Spinal cord (tissue), 10 donors: ENCODE data around the gene ASIC4. TPM values are rescaled to one million over a fixed set of nuclear protein-coding genes. Genes with fewer than 3 reads are reported as not detected.

Experiments
- DNase-seq, 6 donors: peaks; one replicate each; pipeline versions ENCODE4 v3.0.0 to v3.0.0-alpha.2; 2013 to 2015; ENCODE audit warnings: low spot score in 6 of 6, low read depth in 4 of 6
- H3K27ac ChIP-seq: one replicate; pipeline ENCODE4 v1.5.1; 2013; ENCODE audit warnings: low read depth, low read length, control low read depth
- H3K27me3 ChIP-seq: one replicate; pipeline ENCODE4 v1.6.1; 2013; ENCODE audit warnings: low read length; ENCODE audit not compliant: control insufficient read depth, insufficient read depth
- H3K36me3 ChIP-seq: one replicate; pipeline ENCODE4 v1.6.1; 2013; ENCODE audit warnings: low read length; ENCODE audit not compliant: control insufficient read depth, insufficient read depth
- H3K4me1 ChIP-seq: one replicate; pipeline ENCODE4 v1.6.1; 2013; ENCODE audit warnings: low read length; ENCODE audit not compliant: control insufficient read depth, insufficient read depth
- H3K4me3 ChIP-seq: one replicate; pipeline ENCODE4 v1.5.1; 2013; ENCODE audit warnings: low read depth, low read length, control low read depth
- H3K9me3 ChIP-seq: one replicate; pipeline ENCODE4 v1.6.1; 2013; ENCODE audit warnings: low read length; ENCODE audit not compliant: control insufficient read depth, insufficient read depth
- WGBS: methylation state at CpG from one replicate; pipeline ENCODE4 v1.1.5; 2013; ENCODE audit warnings: missing lambda C conversion rate; ENCODE audit not compliant: insufficient coverage; 5-methylcytosine and 5-hydroxymethylcytosine counted together
- polyA plus RNA-seq, 2 donors: library from polyadenylated mRNA; unstranded; fragments of 120-200 nt; gene quantifications; one replicate each; pipeline ENCODE4 v1.2.1, GENCODE V29; 2013; ENCODE audit not compliant: insufficient read length in 2 of 2
- total RNA-seq, 2 donors: library from RNA; depleted of rRNA in 1 of 2; stranded (reverse); fragments of 120-200 nt in 1 of 2; fragments of >200 nt in 1 of 2; gene quantifications; one replicate each; pipeline versions ENCODE4 v1.2.3 to v1.2.4, GENCODE V29; 2013 to 2014
- donor health status: healthy.

Gene ASIC4
- total and polyA plus RNA-seq, 4 donors, result 8.2 to 47.2 (median 27.6) TPM

DNA sequence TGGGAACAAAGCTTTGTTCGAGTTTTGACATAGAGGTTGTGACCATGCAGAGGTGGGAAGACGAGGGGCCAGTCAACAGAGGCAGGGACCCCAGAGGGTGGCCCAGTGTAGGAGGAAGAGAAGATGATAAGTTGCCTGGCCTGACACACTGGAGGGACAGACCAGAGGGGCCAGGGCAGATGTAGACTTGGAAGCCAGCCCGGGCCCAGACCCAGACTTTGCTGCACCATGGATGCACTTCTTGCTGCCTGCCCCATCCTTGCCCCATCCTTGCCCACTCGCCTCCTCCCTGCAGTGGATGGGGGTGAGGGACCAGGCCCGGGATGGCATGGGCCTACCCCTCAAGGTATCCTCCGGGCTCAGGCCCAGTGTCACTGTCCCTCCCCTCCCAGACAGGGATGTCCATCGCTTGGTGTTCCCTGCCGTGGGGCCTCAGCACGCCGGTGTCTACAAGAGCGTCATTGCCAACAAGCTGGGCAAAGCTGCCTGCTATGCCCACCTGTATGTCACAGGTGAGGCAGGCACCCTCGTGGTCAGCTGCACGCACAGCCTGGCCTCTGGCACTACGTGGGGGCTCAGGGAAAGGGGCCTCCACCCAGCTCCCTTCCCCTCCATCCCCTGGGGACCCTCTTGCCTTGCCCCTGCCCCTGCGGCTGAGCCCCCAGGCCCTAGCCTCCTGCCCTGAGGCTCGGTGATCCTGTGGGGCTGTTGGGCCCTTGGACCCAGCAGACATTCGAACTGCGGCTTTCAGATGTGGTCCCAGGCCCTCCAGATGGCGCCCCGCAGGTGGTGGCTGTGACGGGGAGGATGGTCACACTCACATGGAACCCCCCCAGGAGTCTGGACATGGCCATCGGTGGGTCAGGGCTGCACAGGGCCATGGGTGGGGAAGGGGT, 42.6 kb upstream of the ASIC4 start:
- no peak for DNase-seq
- Histone ChIP-seq H3K27ac (no peak overlapping the region), H3K9me3 (no peaks in the 10 kb centered on the region), H3K4me3 (no peak overlapping the region), H3K27me3 (no peaks in the 10 kb centered on the region), H3K4me1 (peaks cover 8% of the 10 kb centered on the region), H3K36me3 (peaks cover 81% of the 10 kb centered on the region)
- WGBS, result 82% methylated on average over 19 of the region's 22 CpGs

DNA sequence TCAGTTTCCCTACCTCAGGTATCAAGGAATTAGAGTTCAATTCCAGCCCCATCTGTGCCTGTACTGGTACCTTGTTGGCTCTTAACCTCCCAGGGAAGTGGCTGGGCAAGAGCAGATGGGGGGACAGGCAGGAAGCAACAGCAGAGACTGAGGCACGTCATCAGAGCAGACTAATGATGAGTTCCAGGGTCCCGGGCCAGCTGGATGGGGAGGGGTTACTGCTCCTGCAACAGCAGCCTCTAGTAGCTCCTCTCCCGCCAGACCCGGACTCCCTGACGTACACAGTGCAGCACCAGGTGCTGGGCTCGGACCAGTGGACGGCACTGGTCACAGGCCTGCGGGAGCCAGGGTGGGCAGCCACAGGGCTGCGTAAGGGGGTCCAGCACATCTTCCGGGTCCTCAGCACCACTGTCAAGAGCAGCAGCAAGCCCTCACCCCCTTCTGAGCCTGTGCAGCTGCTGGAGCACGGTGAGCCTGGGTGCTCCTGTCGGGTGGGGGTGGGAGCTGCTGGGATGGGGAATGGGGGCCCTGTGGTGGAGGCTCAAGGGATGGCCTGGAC, 41.6 kb upstream of the ASIC4 start:
- H3K9me3 ChIP-seq, result no peaks in the 10 kb centered on the region
- H3K36me3 ChIP-seq, result peaks cover 80% of the 10 kb centered on the region
- no peaks in the 10 kb centered on the region for H3K27me3 ChIP-seq
- no peak overlapping the region for H3K4me3 ChIP-seq
- H3K4me1 ChIP-seq, result peaks cover 17% of the 10 kb centered on the region
- DNase-seq, result no peak
- 92% methylated on average over 11 of the region's 12 CpGs for whole genome bisulfite sequencing
- no peak overlapping the region for H3K27ac ChIP-seq

DNA sequence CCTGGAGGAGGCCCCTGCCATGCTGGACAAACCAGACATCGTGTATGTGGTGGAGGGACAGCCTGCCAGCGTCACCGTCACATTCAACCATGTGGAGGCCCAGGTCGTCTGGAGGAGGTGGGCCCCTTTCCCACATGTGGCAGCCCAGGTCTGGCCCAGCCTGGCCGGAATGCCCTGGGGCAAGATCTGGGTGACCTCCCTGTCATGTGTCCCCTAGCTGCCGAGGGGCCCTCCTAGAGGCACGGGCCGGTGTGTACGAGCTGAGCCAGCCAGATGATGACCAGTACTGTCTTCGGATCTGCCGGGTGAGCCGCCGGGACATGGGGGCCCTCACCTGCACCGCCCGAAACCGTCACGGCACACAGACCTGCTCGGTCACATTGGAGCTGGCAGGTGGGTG, 40.8 kb upstream of the ASIC4 start:
- peaks cover 75% of the 10 kb centered on the region for H3K36me3 ChIP-seq
- no peak for DNase-seq
- WGBS, result 89% methylated on average over 18 of the region's 18 CpGs
- no peaks in the 10 kb centered on the region for H3K9me3 ChIP-seq
- no peaks in the 10 kb centered on the region for H3K27me3 ChIP-seq
- H3K4me3 ChIP-seq, result no peak overlapping the region
- H3K27ac ChIP-seq, result no peak overlapping the region
- peaks cover 20% of the 10 kb centered on the region for H3K4me1 ChIP-seq

DNA sequence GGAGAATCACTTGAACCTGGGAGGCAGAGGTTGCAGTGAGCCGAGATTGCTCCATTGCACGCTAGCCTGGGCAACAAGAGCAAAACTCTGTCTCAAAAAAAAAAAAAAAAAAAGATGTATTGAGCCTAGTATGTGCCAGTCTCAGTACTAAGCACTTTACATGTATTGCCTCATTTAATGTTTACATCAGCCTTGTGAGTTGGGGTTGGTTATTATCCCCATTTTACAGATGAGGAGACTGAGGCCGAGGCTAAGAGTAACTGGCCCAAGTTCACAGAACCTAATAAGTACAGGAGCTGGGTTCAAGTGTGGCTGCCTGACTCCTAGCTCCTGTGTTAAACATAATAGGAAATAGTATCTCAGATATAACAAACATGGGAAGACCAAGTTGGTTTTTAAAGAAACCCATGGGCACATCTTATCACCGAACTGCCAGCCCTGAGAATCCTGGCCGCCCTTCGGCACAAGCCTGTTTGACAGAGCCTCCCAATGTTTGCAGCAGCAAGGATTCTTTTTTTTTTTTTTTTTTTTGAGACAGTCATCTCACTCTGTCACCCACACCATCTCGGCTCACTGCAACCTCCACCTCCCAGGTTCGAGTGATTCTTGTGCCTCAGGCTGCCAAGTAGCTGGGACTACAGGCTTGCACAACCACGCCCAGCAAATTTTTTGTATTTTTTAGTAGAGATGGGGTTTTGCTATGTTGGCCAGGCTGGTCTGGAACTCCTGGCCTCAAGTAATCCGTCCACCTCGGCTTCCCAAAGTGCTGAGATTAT, 39.8 kb upstream of the ASIC4 start:
- no peaks in the 10 kb centered on the region for H3K9me3 ChIP-seq
- H3K4me1 ChIP-seq, result peaks cover 20% of the 10 kb centered on the region
- peaks cover 73% of the 10 kb centered on the region for H3K36me3 ChIP-seq
- WGBS, result 66% methylated on average over 4 of the region's 11 CpGs
- DNase-seq, result no peak
- no peak overlapping the region for H3K27ac ChIP-seq
- no peaks in the 10 kb centered on the region for H3K27me3 ChIP-seq
- H3K4me3 ChIP-seq, result no peak overlapping the region

DNA sequence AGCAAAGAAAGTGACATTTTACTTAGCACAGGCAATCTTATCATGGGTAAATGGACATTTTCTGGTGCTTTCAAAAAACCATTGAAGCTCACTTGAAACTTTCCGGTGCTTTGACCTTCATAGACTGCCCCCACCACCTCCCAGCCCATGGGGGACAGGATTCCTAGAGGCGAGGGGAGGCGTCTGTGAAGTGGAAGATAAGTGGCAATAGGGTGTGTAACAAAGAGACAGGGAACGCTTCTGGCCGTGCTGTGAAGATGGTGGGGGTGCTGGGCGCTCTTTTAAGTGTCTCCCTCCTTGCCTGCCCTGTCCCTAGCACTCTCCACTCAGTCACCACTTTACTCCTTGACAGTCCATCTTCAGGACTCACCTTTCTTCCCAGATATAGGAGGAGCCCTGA, 39.0 kb upstream of the ASIC4 start:
- H3K4me1 ChIP-seq, result peaks cover 20% of the 10 kb centered on the region
- 83% methylated on average over 1 of the region's 6 CpGs for WGBS
- H3K9me3 ChIP-seq, result no peaks in the 10 kb centered on the region
- DNase-seq, result no peak
- H3K4me3 ChIP-seq, result no peak overlapping the region
- peaks cover 73% of the 10 kb centered on the region for H3K36me3 ChIP-seq
- H3K27ac ChIP-seq, result no peak overlapping the region
- no peaks in the 10 kb centered on the region for H3K27me3 ChIP-seq

DNA sequence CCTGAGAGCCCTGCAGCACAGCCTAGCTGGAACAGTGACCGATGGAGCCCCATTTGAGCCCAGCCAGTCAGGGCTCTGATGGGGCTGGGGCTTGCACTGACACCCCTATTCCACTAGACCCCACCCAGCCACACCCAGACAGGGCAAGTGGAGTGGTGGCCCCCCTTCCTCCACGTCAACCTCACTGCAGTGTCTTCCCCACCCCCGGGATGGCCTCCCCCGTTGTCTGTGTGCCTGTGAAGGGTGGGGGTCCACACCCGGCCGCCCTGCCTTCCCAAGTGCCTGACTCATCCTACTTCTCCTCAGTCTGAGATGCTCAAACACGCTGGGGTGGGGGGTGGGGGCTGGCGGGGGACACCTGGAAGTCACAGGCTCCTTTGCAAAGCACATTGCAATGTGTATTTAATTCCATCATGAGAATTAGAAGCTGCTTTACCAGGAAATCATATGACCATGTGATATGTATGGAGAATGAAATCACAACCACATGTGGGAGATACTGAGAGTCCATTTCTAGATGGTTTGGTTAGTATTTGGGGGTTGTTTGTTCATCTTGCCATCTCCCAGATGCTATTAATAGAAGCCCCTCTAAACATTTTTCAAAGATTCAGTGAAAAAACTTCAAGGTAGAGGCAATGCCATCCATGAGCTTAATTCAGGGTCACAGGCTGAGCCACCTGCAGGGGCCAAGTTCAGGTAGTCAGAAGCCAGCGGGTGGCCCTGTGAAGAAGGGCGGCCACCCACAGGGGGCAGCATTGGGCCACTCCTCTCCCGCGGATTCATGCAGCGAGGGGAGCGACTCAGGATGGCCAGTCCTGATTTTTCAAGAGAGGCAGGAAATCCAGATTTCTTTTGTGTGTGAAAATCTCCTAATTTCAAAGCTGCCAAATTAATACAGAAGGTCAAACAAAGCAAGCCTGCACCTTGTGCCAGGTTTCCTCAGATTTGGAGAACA, 38.3 kb upstream of the ASIC4 start:
- no peak overlapping the region for H3K4me3 ChIP-seq
- H3K27ac ChIP-seq, result no peak overlapping the region
- WGBS, result 34% methylated on average over 5 of the region's 14 CpGs
- no peaks in the 10 kb centered on the region for H3K9me3 ChIP-seq
- peaks cover 20% of the 10 kb centered on the region for H3K4me1 ChIP-seq
- peaks cover 75% of the 10 kb centered on the region for H3K36me3 ChIP-seq
- no peaks in the 10 kb centered on the region for H3K27me3 ChIP-seq
- peak in 2 of 6 donors; percentile 79 to 89 for DNase-seq

DNA sequence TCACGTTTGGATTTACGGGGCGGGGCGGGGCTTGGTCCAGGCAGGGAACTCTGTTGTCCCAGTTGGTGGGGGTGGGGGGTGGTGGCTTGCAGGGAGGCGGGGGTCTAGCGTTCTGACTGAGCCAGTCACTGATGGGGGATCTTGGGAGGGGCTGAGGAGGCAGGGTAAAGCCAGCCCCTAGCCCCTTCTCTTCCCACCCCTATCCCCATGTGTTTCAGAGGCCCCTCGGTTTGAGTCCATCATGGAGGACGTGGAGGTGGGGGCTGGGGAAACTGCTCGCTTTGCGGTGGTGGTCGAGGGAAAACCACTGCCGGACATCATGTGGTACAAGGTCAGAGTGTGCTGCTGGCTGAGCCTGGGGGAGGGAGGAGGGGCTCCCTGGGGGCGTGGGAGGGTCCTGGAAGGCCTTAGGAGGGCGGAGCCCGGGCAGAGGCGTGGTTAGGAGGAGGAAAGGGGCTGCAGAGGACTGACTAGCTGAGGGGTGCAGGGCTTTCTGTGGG, 37.6 kb upstream of the ASIC4 start:
- peak in 2 of 6 donors; percentile 46 to 56 for DNase-seq
- peaks cover 75% of the 10 kb centered on the region for H3K36me3 ChIP-seq
- H3K9me3 ChIP-seq, result no peaks in the 10 kb centered on the region
- peaks cover 23% of the 10 kb centered on the region for H3K4me1 ChIP-seq
- peaks cover under 1% of the 10 kb centered on the region for H3K27me3 ChIP-seq
- no peak overlapping the region for H3K4me3 ChIP-seq
- no peak overlapping the region for H3K27ac ChIP-seq
- WGBS, result 15% methylated on average over 12 of the region's 16 CpGs

DNA sequence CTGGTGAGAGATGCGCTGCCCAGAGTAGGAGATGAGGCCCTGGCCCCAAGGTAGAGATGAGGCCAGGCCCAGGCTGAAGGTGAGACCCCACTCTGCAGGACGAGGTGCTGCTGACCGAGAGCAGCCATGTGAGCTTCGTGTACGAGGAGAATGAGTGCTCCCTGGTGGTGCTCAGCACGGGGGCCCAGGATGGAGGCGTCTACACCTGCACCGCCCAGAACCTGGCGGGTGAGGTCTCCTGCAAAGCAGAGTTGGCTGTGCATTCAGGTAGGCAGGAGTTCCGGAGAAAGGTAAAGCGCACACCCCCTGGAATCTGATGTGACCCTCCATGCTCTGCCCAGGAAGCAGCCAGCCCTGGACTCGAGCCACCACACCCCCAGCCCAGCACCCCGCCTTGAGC, 37.1 kb upstream of the ASIC4 start:
- Histone ChIP-seq H3K36me3 (peaks cover 73% of the 10 kb centered on the region), H3K27me3 (peaks cover 5% of the 10 kb centered on the region), H3K4me3 (no peak overlapping the region), H3K9me3 (no peaks in the 10 kb centered on the region), H3K27ac (no peak overlapping the region), H3K4me1 (peaks cover 24% of the 10 kb centered on the region)
- no peak for DNase-seq
- WGBS, result 72% methylated on average over 13 of the region's 13 CpGs

DNA sequence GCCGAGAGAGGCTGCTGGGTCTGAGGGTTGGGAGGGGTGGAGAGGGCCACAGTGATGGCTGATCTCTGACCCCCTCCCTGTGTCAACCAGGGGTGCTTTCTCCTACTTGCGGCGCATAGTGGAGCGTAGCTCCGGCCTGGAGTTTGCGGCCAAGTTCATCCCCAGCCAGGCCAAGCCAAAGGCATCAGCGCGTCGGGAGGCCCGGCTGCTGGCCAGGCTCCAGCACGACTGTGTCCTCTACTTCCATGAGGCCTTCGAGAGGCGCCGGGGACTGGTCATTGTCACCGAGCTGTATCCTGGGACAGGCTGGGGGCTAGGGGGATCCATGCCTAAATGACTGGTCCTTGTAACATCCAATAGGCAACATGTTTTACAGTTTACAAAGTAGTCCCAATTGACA, 36.5 kb upstream of the ASIC4 start:
- Histone ChIP-seq H3K36me3 (peaks cover 73% of the 10 kb centered on the region), H3K27me3 (peaks cover 11% of the 10 kb centered on the region), H3K9me3 (no peaks in the 10 kb centered on the region), H3K27ac (no peak overlapping the region), H3K4me3 (no peak overlapping the region), H3K4me1 (peaks cover 30% of the 10 kb centered on the region)
- 51% methylated on average over 15 of the region's 15 CpGs for WGBS
- DNase-seq, result no peak
